NCI-H2081 treated with DMSO at 0.1 percent for 48 hours (cell line): ENCODE results near the gene ZPBP2.

Experiments used
- DNase-seq: peaks from one replicate; lab custom pipeline; 2025; lab: John Stamatoyannopoulos, UW

Gene ZPBP2

DNA sequence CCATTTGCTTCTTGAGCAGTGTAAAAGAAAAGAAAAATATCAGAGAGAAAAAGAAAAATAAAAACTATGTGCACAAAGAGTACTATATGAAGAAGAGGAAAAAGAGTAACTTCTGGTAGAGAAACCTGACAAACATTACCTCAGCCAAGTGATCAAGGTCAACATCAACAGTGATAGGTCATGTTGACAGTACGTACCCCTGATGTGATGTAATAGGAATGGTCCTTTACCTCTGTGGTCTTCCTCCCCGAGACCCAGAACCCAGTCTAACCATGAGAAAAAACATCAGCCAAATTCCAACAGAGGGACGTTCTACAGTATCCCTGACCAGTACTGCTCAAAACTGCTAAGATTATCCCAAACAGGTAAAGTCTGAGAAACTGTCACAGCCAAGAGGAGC lies 46.0 kb downstream of the ZPBP2 start:
- DNase-seq, result no peak

DNA sequence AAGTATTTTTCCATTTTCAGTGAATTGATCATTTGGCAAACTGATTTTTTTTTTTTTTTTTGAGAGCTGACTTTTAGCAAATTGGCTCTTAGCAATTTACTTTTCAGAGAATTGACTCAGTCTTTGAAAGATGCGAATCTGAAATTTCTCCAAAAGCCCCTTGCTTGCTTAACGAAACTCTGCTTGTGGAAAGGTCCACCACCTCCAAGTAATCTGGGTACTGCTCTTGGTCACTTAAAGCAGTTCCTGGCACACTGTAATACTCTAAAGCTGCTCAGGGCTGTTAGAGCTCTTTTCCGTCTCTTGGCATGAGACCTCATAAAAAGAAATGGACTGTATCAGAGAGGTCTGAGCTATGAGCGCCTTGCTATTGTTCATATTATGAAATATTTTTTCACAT lies 47.6 kb downstream of the ZPBP2 start:
- DNase-seq, result no peak

DNA sequence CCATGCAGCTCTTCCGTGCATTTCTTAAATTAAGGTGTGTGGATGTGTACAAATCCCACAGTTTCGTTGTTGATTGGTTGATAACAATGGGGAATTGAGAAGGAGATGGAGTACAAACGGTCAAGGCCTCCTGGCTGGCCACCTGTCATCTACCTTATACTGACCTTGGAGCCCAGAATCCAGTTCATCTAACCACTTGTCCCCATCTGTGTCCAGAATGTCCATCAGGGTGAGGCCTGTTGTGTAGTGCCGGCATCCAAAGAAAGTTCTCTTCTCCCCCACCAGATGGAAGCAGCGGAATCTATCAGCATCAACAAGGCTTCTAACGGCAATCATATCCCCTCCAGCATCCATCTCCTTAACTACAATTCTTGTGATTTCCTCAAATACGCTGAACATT lies 48.9 kb downstream of the ZPBP2 start:
- DNase-seq, result no peak

DNA sequence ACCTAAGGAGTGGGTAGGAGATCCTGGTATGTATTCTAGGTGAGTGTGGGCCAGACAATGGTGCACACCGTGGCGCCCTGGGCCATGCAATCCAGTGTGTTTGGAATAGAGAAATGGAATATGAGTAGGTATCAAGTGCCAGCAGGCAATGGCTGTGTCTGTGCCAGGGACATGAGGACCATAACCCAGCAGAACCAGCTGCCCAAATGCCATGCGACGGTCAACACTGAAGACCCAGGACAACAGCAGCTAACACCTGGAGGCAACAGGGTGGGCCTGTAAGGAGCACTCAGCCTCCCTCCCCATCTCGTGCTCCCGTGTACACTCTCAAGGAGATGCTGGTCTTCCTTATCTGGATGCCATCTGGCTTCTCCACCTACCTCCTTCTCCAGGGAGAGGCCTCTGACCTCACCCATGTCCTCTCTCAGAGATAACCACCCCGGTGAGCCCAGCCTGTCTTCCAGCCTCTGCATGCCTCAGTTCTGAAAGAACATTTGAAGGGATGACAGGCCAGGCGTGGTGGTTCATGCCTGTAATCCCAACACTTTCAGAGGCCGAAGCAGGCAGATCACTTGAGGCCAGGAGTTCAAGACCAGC lies 51.2 kb downstream of the ZPBP2 start:
- DNase-seq, result no peak

DNA sequence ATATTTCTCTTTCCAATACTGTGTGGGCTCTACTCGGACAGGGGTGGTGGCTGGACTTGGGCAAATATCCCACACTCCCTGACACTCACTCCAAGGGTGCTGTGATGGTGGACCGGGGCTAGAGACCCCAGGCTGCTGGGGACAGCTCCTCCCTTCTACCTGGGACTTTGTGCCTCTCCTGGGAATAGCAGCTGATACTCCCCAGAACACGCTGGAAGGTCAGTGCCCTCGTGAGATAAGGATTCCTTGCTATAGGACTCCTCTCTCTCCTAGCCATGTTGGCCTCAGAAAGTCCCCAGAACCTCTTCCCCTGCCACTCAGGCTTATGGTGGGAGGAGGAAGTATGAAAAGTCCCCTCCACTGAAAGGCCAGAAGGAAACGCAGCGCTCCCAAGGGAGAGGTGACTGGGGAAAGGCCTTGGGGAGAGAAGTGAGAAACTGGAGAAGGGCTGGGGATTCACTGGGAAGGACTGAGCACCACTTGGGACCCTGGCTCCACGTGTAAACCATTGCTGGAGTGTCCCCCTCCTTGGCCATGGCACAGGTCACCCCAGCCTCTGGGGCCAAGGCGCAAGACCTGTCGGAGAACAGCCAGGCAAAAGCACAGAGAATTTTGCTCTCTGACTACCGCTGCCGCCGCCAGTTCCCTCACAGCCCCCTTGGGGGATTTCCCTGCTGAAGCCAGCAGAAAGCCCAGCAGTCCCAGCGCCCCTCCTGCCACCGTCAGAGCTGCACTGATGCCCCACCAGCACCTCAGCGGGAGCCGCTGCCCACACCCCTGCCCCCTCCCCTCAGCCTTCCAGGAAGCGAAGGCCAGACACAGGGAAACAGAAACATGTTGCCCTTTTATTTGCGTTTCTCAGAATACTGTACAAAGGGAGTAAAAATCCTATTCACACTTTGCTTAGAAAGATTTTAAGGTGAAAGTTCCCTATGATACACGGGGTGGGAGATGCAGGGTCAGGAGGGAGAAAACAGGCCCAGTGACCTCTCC lies 52.5 kb downstream of the ZPBP2 start:
- DNase-seq, result no peak

DNA sequence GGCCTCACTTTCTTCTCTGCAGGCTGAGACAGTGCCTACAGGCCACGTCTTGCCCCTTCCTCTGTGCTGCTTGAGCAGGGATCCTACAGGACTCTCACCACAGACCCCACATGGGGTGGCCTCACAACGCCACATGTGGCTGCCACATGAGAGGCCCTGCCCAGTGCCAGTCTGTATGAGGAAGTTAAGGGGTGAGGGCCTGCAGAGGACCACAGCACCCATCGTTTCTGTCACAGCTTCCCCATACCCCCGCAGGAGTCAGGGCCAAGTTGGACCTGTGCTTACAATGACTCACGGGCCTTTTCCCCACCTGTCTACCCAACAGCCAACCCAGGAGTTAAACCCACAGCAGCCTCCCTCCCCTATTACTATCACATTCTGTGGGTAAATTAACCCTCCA lies 53.3 kb downstream of the ZPBP2 start:
- DNase-seq, result no peak

DNA sequence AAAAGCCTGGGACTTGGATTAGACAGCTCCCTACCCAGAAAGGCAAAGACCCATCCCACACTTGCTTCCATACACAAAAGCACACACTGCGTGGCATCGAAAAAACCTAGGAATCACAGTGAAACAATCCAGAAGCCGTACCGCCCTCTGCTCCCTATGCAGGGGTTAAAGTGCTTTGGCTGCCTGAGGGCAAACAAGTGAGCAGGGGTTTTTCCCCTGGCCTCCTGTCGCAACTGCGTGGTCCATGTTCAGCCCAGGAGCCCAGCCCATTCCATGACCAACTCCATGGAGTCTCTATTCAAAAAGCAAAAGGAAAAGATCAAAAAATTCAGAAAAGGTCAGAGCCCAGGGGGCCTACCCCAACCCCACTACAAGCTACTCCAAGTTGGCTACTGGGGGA lies 54.0 kb downstream of the ZPBP2 start:
- DNase-seq, result no peak

DNA sequence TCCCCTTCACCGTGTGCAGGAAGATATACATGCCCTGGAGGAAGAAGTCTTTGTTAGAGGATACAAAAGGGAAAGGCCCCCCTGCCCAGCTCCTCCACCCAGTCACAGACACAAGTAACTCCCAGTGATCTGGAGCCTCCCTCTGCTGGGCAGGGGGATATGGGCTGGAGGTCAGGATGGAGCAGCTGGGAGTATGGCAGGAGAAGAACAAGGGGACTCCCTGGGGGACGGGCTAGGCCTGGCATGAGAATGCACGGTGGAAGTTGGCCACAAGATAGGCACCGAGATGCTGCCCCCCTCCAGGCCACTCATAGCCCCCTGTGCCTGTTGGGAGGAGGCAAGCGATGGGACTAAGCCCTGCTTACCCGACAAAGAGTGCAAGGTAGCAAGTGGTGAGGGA lies 55.2 kb downstream of the ZPBP2 start:
- no peak for DNase-seq

DNA sequence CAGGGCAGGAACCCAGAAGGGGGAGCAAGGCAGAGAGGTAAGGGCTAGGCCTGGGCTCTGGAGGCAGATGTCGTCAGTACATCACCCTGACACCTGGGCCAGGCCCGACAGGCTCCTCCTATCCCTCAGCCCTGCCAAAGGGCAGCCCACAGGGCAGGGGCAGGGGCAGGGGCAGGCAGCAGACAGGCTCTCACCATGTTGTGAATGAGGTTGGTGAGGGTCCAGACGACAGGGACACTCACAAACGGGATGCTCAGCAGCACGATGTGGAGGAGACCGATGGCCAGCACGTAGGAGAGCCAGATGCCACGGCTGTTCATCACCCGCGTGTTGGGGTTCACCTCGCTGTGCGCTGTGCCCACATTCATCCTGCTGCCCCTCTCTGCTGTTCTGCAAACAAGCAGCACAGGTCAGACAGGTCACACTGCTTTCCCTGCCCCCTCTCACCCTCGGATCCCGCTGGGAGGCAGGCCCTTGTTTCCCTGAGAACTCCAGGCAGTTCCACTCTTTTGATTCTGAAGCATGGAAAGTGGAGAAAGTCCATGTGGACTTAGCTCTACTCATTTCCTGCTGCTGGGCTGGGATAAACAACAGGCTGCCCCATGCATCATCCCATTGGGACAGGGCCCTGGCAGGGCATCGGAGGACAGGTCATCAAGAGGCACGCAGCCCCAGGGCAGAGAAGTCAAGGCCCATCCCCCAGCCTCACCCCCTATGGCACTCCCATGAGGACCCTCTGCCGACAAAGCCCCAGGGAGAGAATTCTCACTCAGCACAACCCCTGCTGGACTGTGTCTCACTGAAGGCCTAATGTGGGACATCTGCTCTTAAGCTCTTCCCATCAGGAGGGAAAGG lies 56.1 kb downstream of the ZPBP2 start:
- DNase-seq, result no peak

DNA sequence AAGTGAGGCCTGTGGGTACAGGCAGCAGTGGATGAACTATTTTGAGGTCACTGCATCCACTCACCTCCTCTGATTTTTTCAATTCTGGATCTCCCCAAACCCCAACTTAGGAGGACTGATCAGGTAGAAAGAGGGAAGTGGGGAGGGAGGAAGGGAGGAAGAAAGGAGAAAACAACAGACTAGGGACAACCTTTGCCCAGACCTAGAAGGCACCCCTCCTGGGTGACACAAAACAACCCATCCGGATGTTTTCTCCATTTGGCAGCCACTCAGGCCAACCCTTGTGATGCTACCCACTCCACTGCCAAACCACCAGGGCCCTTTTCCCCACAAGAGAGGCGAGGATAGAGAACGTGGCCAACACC lies 56.7 kb downstream of the ZPBP2 start:
- DNase-seq, result no peak

DNA sequence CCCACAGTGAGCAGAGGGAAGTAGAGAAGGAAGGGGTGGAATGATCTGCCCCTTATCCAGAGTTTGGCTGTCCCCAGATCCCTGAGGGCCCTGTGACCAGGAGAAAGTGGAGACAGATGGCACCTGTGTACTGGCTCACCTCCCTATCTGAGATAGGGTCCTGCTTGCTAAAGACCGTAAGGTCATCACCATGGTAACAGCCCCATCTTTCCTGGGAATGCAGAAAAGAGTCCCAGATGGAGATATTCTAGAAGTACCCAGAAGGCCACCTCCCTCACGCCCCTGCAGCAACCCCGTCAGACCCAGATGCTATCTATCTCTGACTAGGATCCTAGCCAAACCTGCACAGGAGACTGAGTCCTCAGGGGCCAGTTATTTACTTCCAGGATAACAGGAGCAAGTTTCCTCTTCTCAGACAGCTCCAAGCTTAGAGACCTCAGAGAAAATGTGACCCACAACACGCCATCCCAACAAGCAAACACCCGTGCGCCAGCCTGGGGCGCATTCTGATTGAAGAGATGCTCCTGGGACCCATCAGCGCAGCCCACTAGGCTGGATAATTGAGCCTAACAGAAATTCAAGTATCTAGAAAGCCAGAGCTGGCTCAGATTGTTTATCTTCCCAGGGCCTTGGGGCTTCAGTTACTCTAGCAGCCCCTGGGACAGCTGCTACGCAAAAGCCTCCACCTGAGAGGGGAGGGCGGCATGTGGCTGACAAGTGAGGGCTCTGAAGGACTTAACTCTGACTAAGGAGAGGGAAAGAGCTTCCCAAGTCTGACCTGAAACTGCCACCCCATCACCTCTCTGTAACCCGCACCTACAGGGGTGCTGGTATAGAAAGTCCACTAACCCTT lies 57.5 kb downstream of the ZPBP2 start:
- no peak for DNase-seq

DNA sequence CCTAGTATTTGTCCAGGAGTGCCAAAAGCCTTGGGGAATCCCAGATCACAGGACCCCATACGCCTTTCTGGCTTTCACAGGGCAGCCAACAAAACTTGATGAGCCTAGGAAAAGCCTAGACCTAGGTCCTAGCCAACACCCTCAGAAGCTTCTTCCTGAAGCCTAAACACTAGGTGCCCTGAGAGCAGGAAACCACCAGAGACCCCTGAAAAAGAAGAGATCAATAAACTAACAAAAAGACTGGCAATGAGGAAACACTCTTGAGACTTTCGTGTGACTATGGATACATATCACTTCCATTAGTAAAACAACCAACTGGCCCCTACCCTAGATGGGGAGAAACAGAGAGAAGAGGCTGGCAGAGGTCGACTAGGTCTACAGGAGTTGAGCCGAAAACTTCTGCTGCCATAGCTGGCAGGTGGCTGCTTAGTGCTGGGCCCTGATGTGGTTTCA lies 58.2 kb downstream of the ZPBP2 start:
- DNase-seq, result no peak

DNA sequence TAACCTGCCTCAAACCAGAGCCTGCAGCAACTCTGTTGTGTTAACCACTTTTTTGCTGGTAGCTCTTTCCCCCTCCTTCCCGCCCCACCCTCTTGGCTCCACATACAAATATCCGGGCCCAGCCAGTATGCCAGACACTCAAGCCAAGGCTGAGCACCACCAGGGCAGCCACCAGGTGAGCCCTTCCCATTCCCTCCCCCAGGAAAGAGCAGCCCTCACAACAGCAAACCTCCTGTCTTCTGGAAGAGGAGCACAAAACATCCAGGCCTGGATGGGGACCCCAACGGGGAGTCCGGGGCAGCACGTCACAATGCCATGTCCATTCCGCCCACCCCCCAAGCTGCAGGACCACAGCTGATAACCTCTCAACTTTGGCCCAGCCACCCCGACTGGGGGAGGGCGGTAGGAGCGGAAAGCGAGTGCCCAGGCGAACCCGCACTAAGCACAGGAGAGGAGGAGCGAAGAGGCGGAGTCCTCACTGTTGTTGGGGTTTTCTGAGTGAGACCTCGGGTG lies 58.6 kb downstream of the ZPBP2 start:
- DNase-seq, result no peak
